Endothelial cell of umbilical vein (primary cell): Measurements from ENCODE around the gene DYNLRB2. TPM values are rescaled to one million over a fixed set of nuclear protein-coding genes. Genes with fewer than 3 reads are reported as not detected.

ENCODE experiments used
- BruUV-seq: library from RNA; stranded (reverse); fragments of 400-500 nt; replicated peaks from 2 replicates; lab custom pipeline; 2021; lab: Mats Ljungman, UMichigan
- CTCF ChIA-PET: fragments of 300-600, 350-600 bp; sonication (Branson Sonifier 250); formaldehyde crosslinking; loops from one replicate; lab custom pipeline; 2021; ENCODE audit warnings: antibody characterized with exemption, inconsistent platforms; lab: Charles Lee
- POLR2A ChIA-PET: fragments of 300-600, 350-600 bp; sonication (Branson Sonifier 250); formaldehyde crosslinking; loops from one replicate; lab custom pipeline; 2021; ENCODE audit warnings: antibody characterized with exemption, inconsistent platforms; lab: Charles Lee
- DNase-seq: peaks from one replicate; pipeline ENCODE4 v3.0.0-alpha.2; 2011; ENCODE audit warnings: low read depth, low spot score
- FAIRE-seq: peaks from 2 replicates; lab custom pipeline; 2011; peaks lifted over from hg19 to GRCh38; lab: Jason Lieb, UNC
- H2AFZ ChIP-seq: 2 replicates; pipeline ENCODE4 v1.6.0; 2012; ENCODE audit warnings: low read depth, low read length, control low read depth, inconsistent platforms
- H3K27ac ChIP-seq: 2 replicates; pipeline ENCODE4 v1.5.1; 2011; ENCODE audit warnings: low read depth, mild to moderate bottlenecking, control low read depth, low read length, moderate library complexity; ENCODE audit not compliant: insufficient read depth
- H3K27me3 ChIP-seq, 2 experiments: 2 replicates each; pipeline versions ENCODE4 v1.6.0 to v1.6.1; 2011; ENCODE audit warnings: low read length in 2 of 2, mixed read lengths in 1 of 2; ENCODE audit not compliant: control insufficient read depth in 2 of 2, insufficient read depth in 2 of 2
- H3K36me3 ChIP-seq, 2 experiments: 2 replicates in 1 of 2; 3 replicates in 1 of 2; pipeline ENCODE4 v1.5.1; 2011; ENCODE audit warnings: low read length in 2 of 2, mild to moderate bottlenecking in 1 of 2, moderate library complexity in 1 of 2; ENCODE audit not compliant: control insufficient read depth in 2 of 2, insufficient read depth in 2 of 2; ENCODE audit errors: extremely low read depth in 1 of 2
- H3K4me1 ChIP-seq: 3 replicates; pipeline ENCODE4 v1.5.1; 2011; ENCODE audit warnings: mild to moderate bottlenecking, low read length; ENCODE audit not compliant: control insufficient read depth, insufficient read depth; ENCODE audit errors: extremely low read depth
- H3K4me2 ChIP-seq: 2 replicates; pipeline ENCODE4 v1.6.1; 2011; ENCODE audit warnings: low read length, control low read depth, mixed read lengths; ENCODE audit not compliant: insufficient read depth
- H3K4me3 ChIP-seq, 3 experiments: fragments of 200-600 bp in 1 of 3; sonication (generic), shearing (Covaris generic) in 1 of 3; replicated peaks in 1 of 3; 2 replicates each; pipeline ENCODE4 v1.5.1; 2011 to 2016; ENCODE audit warnings: control low read depth in 3 of 3, low read length in 3 of 3, mild to moderate bottlenecking in 2 of 3, inconsistent platforms in 1 of 3, low read depth in 1 of 3, moderate library complexity in 1 of 3; ENCODE audit not compliant: insufficient read depth in 1 of 3
- H3K79me2 ChIP-seq: 2 replicates; pipeline ENCODE4 v1.6.0; 2012; ENCODE audit warnings: low read length, inconsistent platforms; ENCODE audit not compliant: control insufficient read depth, insufficient read depth
- H3K9ac ChIP-seq: replicated peaks from 2 replicates; pipeline ENCODE3; 2011; ENCODE audit warnings: low read length, control low read depth; ENCODE audit not compliant: insufficient read depth; ENCODE audit errors: extremely low read depth
- H3K9me1 ChIP-seq: replicated peaks from 3 replicates; pipeline ENCODE4 v1.6.0; 2011; ENCODE audit warnings: mild to moderate bottlenecking, low read length; ENCODE audit not compliant: control insufficient read depth, insufficient read depth; ENCODE audit errors: extremely low read depth
- H3K9me3 ChIP-seq: replicated peaks from 2 replicates; pipeline ENCODE4 v1.5.1; 2012; ENCODE audit warnings: low read length, inconsistent platforms; ENCODE audit not compliant: control insufficient read depth, insufficient read depth
- H4K20me1 ChIP-seq: replicated peaks from 2 replicates; pipeline ENCODE3; 2011; ENCODE audit warnings: mild to moderate bottlenecking, low read length; ENCODE audit not compliant: control insufficient read depth, insufficient read depth; ENCODE audit errors: extremely low read depth
- CTCF ChIP-seq, 2 donors: IDR thresholded peaks; 1 replicate in 1 of 2; 2 replicates in 1 of 2; pipeline ENCODE4 v1.5.1; 2011; ENCODE audit warnings: low read length in 2 of 2, mild to moderate bottlenecking in 2 of 2, moderate library complexity in 2 of 2, control low read depth in 1 of 2, inconsistent platforms in 1 of 2, low read depth in 1 of 2; ENCODE audit not compliant: insufficient read depth in 1 of 2; ENCODE audit errors: extremely low read depth in 1 of 2
- EZH2 ChIP-seq: IDR thresholded peaks from 2 replicates; pipeline ENCODE4 v1.6.1; 2012; ENCODE audit warnings: borderline replicate concordance, low read depth, mild to moderate bottlenecking, moderate library complexity, low read length, inconsistent platforms; ENCODE audit not compliant: severe bottlenecking
- FOS ChIP-seq: IDR thresholded peaks from 2 replicates; pipeline ENCODE4 v1.6.1; 2011; ENCODE audit warnings: mild to moderate bottlenecking, low read length, moderate library complexity, borderline replicate concordance; ENCODE audit not compliant: insufficient read depth
- JUN ChIP-seq: IDR thresholded peaks from 2 replicates; pipeline ENCODE4 v1.6.1; 2011; ENCODE audit warnings: borderline replicate concordance, low read depth; ENCODE audit not compliant: insufficient read length, insufficient read depth
- MAX ChIP-seq: IDR thresholded peaks from 2 replicates; pipeline ENCODE4 v1.6.1; 2011; ENCODE audit not compliant: insufficient read depth, insufficient read length
- MYC ChIP-seq: IDR thresholded peaks from one replicate; pipeline ENCODE4 v1.6.1; 2011; ENCODE audit warnings: mild to moderate bottlenecking, low read depth, low read length
- POLR2AphosphoS5 ChIP-seq: IDR thresholded peaks from 2 replicates; pipeline ENCODE4 v1.6.1; 2012; ENCODE audit warnings: low read depth, mild to moderate bottlenecking, control low read depth, low read length, moderate library complexity; ENCODE audit not compliant: insufficient read depth
- dilution Hi-C: fragments of 300-500 bp; cut with MboI; formaldehyde crosslinking; loops from one replicate; pipeline ENCODE4 v1.15.0; 2019; ENCODE audit warnings: low sequenced_read_pairs; ENCODE audit not compliant: extremely low pct_ligation_motif_present
- intact Hi-C: fragments of 100-400 bp; cut with micrococcal nuclease; formaldehyde crosslinking; loops from one replicate; pipeline ENCODE4 v1.10.0; 2022
- polyA plus RNA-seq, 4 experiments: library from polyadenylated mRNA; depleted of rRNA in 3 of 4; stranded (reverse) in 3 of 4; unstranded in 1 of 4; fragments of >200 nt; gene quantifications; 2 replicates each; pipeline versions ENCODE4 v1.2.1 to v1.2.3, GENCODE V29; 2011 to 2012; ENCODE audit warnings: missing spikeins in 1 of 4
- total RNA-seq: library from RNA; stranded (reverse); gene quantifications from 2 replicates; pipeline ENCODE4 v1.2.3, GENCODE V29; 2021

The DYNLRB2 gene
- total and polyA plus RNA-seq, 2 donors (not counting 3 experiments of a cell fraction or from before 2014, with no cell fraction given), result not detected

- DNase-seq, result no peak
- H3K9me3 ChIP-seq, result no peaks in the 10 kb centered on the region
- no peak overlapping the region for H2AFZ ChIP-seq
- intact Hi-C loops (no loop called here), dilution Hi-C loops (no loop called here)
- ChIA-PET CTCF (interaction anchor here (1.0 to 1.4 kb wide), 2 partner anchors 14 to 53 kb away, joined by 3 to 5 read pairs; no protein-coding TSS in a partner anchor), POLR2A (no interaction called here)
- no peaks in the 10 kb centered on the region for H3K36me3 ChIP-seq
- no peaks in the 10 kb centered on the region for H3K4me1 ChIP-seq
- H3K27me3 ChIP-seq, result peaks cover 2 to 3% of the 10 kb centered on the region in 2 experiments
- no peak overlapping the region for H3K4me3 ChIP-seq
- H4K20me1 ChIP-seq, result no peaks in the 10 kb centered on the region
- H3K27ac ChIP-seq, result no peak overlapping the region
- no peak for TF ChIP-seq MYC
- TF ChIP-seq JUN, result no peak
- no peak for TF ChIP-seq EZH2
- no peak for TF ChIP-seq FOS
- TF ChIP-seq POLR2AphosphoS5, result no peak
- no peak for TF ChIP-seq MAX
- TF ChIP-seq CTCF (IDR thresholded peaks at IDR 0.05; ENCODE audit: extremely low read depth in 1 of 2, insufficient read depth in 1 of 2, low read depth in 1 of 2, low read length in 2 of 2), result no peak
- H3K9me1 ChIP-seq, result no peaks in the 10 kb centered on the region
- BruUV-seq, result no TSS peak
- H3K4me2 ChIP-seq, result no peak overlapping the region
- H3K9ac ChIP-seq, result no peak overlapping the region
- FAIRE-seq, result no peak
- H3K79me2 ChIP-seq, result no peaks in the 10 kb centered on the region
Observed at GRCh38 chr16:80519189-80519588, 21.6 kb upstream of the DYNLRB2 start.
